Stimulated activated naive B cell treated with anti-CD40 and anti-IgM and Interleukin-4, amounts not matched to agents 10 μg/mL and 1 μg/mL and 100 μg/mL, for 72 hours (primary cell): ENCODE measurements around the gene CYREN.
"Not testable (repeated sequence)": the region's sequence is repeated elsewhere in the genome, so short reads cannot be mapped to it uniquely, and the experiment has no call there.

Source experiments
- ATAC-seq, 2 donors: fragments of 150-1000 bp; cut with Tn5 transposase; replicated peaks; 2 replicates each; pipeline ENCODE4 v1.10.0; 2021; ENCODE audit warnings: moderate library complexity in 1 of 2
- DNase-seq: peaks from one replicate; pipeline ENCODE4 v3.0.0; 2021
- H3K27ac Mint-ChIP-seq: one replicate; pipeline ENCODE4 v1.8.0; 2022; ENCODE audit warnings: mild to moderate bottlenecking, mixed read lengths
- H3K27me3 Mint-ChIP-seq, 2 donors: one replicate each; pipeline ENCODE4 v1.8.0; 2022; ENCODE audit warnings: mixed read lengths in 2 of 2
- H3K36me3 Mint-ChIP-seq, 2 donors: one replicate each; pipeline ENCODE4 v1.8.0; 2022; ENCODE audit warnings: mixed read lengths in 2 of 2, mild to moderate bottlenecking in 1 of 2
- H3K4me1 Mint-ChIP-seq, 2 donors: one replicate each; pipeline ENCODE4 v1.8.0; 2022; ENCODE audit warnings: mixed read lengths in 2 of 2, mild to moderate bottlenecking in 1 of 2
- H3K4me3 Mint-ChIP-seq, 2 donors: one replicate each; pipeline ENCODE4 v1.8.0; 2022; ENCODE audit warnings: mild to moderate bottlenecking in 2 of 2, mixed read lengths in 2 of 2, moderate library complexity in 1 of 2
- H3K9me3 Mint-ChIP-seq, 2 donors: one replicate each; pipeline ENCODE4 v1.8.0; 2022; ENCODE audit warnings: mixed read lengths in 2 of 2, mild to moderate bottlenecking in 1 of 2

The CYREN gene

GRCh38 chr7:135170274-135170997, at the start of gene CYREN:
Gene CYREN (minus strand): TSS chr7:135170707. CDS start chr7:135168922, 1,785 bp downstream.
- Mint-ChIP-seq H3K4me3 (peak within 1 kb of the TSS; percentile 88 to 96), H3K27ac (peak within 1 kb of the TSS; percentile 98), H3K27me3 (no peaks in the 10 kb centered on the region), H3K4me1 (peaks cover 48 to 74% of the 10 kb centered on the region in 2 donors), H3K9me3 (peaks cover 4 to 5% of the 10 kb centered on the region in 2 donors), H3K36me3 (peaks cover 56 to 76% of the 10 kb centered on the region in 2 donors)
- DNase-seq: peak; percentile 95
- peak; percentile 74 to 81 for ATAC-seq

DNA sequence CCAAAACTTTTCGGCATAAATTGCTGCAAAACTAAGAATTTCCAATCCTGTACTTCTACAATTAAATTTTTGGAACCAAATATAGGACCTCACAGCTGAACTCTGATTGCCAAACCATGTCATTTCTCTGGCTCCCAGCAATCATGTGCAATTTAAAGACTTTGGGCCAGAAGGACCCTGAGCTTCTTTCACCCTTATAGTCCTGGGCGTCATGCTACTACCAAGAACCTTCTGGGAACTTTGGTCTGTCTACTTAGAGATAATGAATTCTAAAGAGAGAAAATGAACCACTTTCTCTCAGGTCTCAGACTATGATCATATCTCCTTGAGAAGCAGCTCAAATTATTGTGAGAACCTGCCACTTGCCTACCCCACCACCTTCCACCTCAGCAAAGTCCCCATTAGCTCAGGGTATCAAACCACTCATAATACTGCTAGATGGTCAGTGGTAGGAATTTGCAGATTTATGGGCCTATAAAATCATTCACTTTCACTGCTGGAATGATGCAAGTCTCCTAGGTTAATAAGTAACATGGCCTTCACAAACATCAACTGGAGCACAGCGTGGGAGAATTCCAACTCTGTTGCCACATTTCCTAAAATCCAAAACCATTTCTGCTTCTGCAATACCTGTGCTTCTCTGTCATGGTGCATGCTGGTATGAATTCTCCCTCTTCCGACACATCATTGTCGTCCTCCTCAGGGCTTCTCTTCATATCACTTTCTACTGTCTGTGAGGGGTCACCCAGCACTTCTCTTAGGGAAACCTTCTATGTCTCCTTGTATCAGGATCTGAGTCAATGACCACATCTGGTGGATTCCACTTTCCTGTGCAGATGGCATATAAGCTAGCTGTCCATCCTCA, 47.4 kb upstream of the CYREN start:
- Mint-ChIP-seq H3K4me3 (no peak overlapping the region), H3K9me3 (peaks cover 1 to 7% of the 10 kb centered on the region in 2 donors), H3K27me3 (peaks cover 0 to 7% of the 10 kb centered on the region in 2 donors), H3K36me3 (peaks cover 7 to 11% of the 10 kb centered on the region in 2 donors), H3K27ac (no peak overlapping the region), H3K4me1 (peaks cover 11 to 24% of the 10 kb centered on the region in 2 donors)
- DNase-seq (no peak), ATAC-seq (no peak)

DNA sequence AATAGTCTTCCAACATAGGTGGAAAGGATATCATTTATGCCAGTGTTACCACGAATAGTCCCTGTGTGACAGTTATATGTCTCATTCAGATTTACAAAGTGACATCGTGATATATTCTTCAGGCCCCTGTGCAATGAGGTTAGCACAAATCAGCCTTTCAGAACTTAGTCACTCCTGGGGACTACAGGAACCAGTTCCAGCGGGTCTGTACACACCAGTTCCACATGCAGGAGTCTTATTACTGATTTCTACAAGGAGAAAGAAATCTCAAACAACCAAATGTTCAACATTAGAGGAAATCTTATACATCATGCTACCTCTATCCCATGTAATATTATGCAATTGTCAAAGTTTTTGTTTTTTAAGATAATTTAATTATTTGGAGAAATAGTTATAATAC, 45.2 kb upstream of the CYREN start:
- ATAC-seq (no peak), DNase-seq (no peak)
- Mint-ChIP-seq H3K4me1 (peaks cover 9 to 17% of the 10 kb centered on the region in 2 donors), H3K4me3 (no peak overlapping the region), H3K27me3 (peaks cover 0 to 7% of the 10 kb centered on the region in 2 donors), H3K9me3 (peaks cover 1 to 7% of the 10 kb centered on the region in 2 donors), H3K36me3 (peaks cover 9 to 16% of the 10 kb centered on the region in 2 donors), H3K27ac (no peak overlapping the region)

DNA sequence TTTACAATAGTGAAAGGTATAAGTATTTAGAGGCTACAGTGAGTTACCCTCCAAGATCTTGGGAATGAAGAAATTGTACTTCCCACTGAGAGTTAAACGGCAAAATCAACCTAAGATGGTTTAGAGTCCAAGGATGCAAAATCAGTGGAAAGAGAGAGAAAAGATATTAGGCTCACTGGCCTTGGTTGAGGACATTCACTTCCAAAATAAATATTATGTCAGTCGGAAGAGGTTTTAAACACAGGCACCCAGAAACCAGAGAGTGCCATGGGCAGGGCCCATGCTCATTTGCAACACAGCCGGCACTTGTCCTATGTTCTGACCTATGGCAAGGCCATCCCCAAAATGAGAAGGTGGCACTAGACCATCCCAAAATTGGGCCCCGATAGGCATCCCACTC, 44.7 kb upstream of the CYREN start:
- Mint-ChIP-seq H3K4me3 (no peak overlapping the region), H3K36me3 (peaks cover 4 to 16% of the 10 kb centered on the region in 2 donors), H3K9me3 (peaks cover 0 to 1% of the 10 kb centered on the region in 2 donors), H3K27me3 (peaks cover 0 to 7% of the 10 kb centered on the region in 2 donors), H3K4me1 (peaks cover 9 to 18% of the 10 kb centered on the region in 2 donors), H3K27ac (no peak overlapping the region)
- DNase-seq: no peak
- ATAC-seq: no peak

DNA sequence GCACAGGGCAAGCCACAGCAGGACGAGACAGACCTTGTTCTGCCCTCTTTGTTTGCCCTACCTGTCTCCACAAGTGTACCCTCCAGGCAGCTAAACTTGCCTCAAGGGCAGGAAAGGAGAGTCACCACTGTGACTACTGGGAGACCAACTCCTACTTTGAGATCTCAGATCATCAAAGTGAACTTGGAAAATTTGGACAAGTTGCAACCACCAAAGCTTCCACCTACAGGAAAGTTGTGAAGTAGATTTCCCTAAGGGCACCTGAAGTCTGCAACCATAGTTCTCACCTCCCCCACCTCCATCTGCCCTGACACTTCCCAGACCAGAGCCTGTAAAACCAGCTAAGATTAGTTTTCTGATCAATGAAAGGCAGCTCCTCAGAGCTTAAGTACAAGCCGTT, 43.3 kb upstream of the CYREN start:
- H3K4me3 Mint-ChIP-seq: peak overlapping the region in 1 of 2 donors; percentile 13
- no peak for DNase-seq
- H3K27ac Mint-ChIP-seq: peak overlapping the region; percentile 56
- peaks cover 0 to 7% of the 10 kb centered on the region in 2 donors for H3K27me3 Mint-ChIP-seq
- ATAC-seq: no peak
- no peaks in the 10 kb centered on the region for H3K9me3 Mint-ChIP-seq
- peaks cover 11 to 32% of the 10 kb centered on the region in 2 donors for H3K4me1 Mint-ChIP-seq
- H3K36me3 Mint-ChIP-seq: peaks cover 9 to 26% of the 10 kb centered on the region in 2 donors

- DNase-seq, H3K27me3 Mint-ChIP-seq, H3K9me3 Mint-ChIP-seq, ATAC-seq: not testable (repeated sequence)
- peak overlapping the region; percentile 99 for H3K27ac Mint-ChIP-seq
- H3K4me3 Mint-ChIP-seq: peak overlapping the region; percentile 92 to 97
- H3K36me3 Mint-ChIP-seq: peaks cover 25 to 43% of the 10 kb centered on the region in 2 donors
- peaks cover 28 to 49% of the 10 kb centered on the region in 2 donors for H3K4me1 Mint-ChIP-seq
Observed at GRCh38 chr7:135211946-135212685, 41.6 kb upstream of the CYREN start.

GRCh38 chr7:135211179-135211945, 40.9 kb upstream of the CYREN start, which contains the start of gene WDR91:
Gene WDR91 (minus strand): TSS chr7:135211526. CDS start chr7:135211502, 24 bp downstream.
- Mint-ChIP-seq H3K27me3 (no peaks in the 10 kb centered on the region), H3K27ac (peak within 1 kb of the TSS; percentile 99), H3K9me3 (no peaks in the 10 kb centered on the region), H3K4me3 (peak within 1 kb of the TSS; percentile 92 to 97), H3K36me3 (peaks cover 30 to 49% of the 10 kb centered on the region in 2 donors), H3K4me1 (peaks cover 33 to 56% of the 10 kb centered on the region in 2 donors)
- DNase-seq (peak; percentile 88), ATAC-seq (peak; percentile 77 to 83)

GRCh38 chr7:135210888-135211178, 40.3 kb upstream of the CYREN start:
- H3K9me3 Mint-ChIP-seq: no peaks in the 10 kb centered on the region
- peak overlapping the region; percentile 92 to 97 for H3K4me3 Mint-ChIP-seq
- no peaks in the 10 kb centered on the region for H3K27me3 Mint-ChIP-seq
- peak overlapping the region; percentile 99 for H3K27ac Mint-ChIP-seq
- ATAC-seq: peak; percentile 2 to 6
- H3K4me1 Mint-ChIP-seq: peaks cover 37 to 62% of the 10 kb centered on the region in 2 donors
- peaks cover 36 to 54% of the 10 kb centered on the region in 2 donors for H3K36me3 Mint-ChIP-seq
- DNase-seq: no peak

DNA sequence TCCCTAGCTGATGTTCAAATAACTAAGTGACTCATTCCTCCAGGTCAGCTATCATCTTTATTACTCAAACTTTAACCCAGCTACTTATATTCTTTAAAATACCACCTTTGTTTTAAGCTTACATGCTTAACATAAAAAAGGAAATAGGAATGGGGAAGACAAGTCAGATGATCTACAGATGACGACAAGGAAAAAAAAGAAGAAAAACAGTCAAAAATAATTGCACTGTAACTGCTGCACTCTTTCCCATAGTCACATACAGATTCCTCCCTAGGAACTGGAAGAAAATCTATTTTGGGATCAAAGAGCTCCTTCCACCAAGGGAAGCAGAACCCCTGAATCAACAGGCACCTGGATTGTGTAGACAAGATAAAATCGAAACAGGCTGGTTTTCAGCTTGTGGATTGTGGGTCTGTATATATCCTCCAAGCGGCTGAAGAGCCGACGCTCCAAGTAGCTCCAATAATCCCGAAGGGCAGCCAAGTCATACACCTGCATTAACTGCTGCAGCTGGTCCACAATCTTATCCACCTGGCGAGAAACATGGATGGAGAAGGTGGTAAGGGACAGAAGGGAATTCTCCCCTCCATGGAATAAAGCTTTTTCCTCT, 38.8 kb upstream of the CYREN start:
- no peaks in the 10 kb centered on the region for H3K9me3 Mint-ChIP-seq
- peak overlapping the region; percentile 99 for H3K27ac Mint-ChIP-seq
- peaks cover 49 to 67% of the 10 kb centered on the region in 2 donors for H3K36me3 Mint-ChIP-seq
- ATAC-seq (no peak), DNase-seq (no peak)
- peak overlapping the region; percentile 92 to 97 for H3K4me3 Mint-ChIP-seq
- H3K4me1 Mint-ChIP-seq: peaks cover 43 to 70% of the 10 kb centered on the region in 2 donors
- H3K27me3 Mint-ChIP-seq: no peaks in the 10 kb centered on the region

DNA sequence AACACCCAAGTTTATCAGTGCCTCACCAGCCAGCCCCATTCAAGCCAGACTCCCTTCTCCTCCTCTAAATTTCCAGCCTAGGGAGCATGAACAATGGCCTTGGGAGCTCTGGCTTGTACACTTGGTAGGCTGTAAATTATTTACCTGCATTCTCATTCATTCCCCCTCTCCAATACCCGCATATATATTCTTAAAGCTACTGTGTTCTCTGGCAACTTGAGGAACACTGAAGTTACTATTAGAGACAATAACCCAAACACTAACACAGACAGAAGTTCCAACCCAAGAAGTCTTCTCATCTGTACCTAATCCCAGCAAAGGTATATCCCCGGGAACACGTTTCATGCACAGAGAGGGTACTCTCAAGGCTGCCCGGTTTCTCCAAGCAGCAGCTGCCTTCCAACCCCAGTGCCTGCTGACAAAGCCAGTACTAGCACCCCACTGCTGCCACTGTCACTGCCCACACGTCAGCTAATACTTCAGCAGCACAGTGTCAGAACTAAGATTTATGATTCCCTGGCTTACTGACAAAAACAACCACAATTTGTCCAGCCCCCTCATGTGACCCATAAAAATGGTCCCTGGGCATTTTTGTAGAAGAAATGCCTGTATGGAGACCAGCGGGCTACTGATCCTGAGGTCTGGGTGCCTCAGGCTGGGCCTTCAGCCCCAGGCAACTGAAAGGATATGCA, 37.7 kb upstream of the CYREN start:
- no peak for DNase-seq
- Mint-ChIP-seq H3K4me1 (peaks cover 44 to 69% of the 10 kb centered on the region in 2 donors), H3K4me3 (peak overlapping the region; percentile 92 to 97), H3K27me3 (no peaks in the 10 kb centered on the region), H3K9me3 (no peaks in the 10 kb centered on the region), H3K27ac (peak overlapping the region; percentile 99), H3K36me3 (peaks cover 59 to 75% of the 10 kb centered on the region in 2 donors)
- no peak for ATAC-seq

DNA sequence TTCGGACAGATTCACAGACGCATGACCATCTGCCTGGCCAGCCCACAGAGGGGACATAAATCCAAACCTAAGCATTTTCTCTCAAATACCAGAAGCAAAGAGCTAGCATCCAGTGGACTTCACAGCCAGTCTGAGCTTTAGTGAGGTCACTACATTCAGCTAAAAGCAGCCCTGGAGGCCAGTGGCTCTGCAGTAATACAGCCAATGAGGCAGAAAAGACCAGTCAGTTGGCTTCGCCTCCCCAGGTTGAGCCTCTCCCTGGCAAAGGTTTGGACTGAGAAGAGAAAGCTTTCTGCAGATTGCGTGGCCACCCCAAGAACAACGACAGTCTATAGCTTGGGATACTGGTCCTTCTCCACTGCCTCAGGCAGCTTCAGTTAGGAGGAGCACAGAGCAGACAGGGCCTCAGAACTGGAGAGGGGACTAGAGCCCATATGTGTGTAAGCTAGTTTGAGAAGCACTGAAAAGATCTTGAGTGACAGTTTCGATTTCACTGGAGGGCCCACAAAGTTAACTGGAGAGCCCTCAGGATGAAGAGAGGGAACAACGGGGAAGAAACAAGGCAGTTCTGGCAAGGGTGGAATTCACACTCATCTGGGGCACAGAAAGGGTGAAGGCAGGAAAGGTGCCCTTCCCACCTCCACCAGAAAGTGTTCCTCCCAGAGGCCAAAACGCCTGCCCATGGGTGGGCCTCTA, 37.0 kb upstream of the CYREN start:
- peaks cover 48 to 73% of the 10 kb centered on the region in 2 donors for H3K4me1 Mint-ChIP-seq
- no peaks in the 10 kb centered on the region for H3K9me3 Mint-ChIP-seq
- peaks cover 65 to 82% of the 10 kb centered on the region in 2 donors for H3K36me3 Mint-ChIP-seq
- ATAC-seq (no peak), DNase-seq (no peak)
- H3K27ac Mint-ChIP-seq: peak overlapping the region; percentile 99
- H3K27me3 Mint-ChIP-seq: no peaks in the 10 kb centered on the region
- peak overlapping the region; percentile 92 to 97 for H3K4me3 Mint-ChIP-seq

- Mint-ChIP-seq H3K9me3 (no peaks in the 10 kb centered on the region), H3K27ac (peak overlapping the region; percentile 99), H3K4me1 (peaks cover 51 to 78% of the 10 kb centered on the region in 2 donors), H3K27me3 (no peaks in the 10 kb centered on the region), H3K36me3 (peaks cover 70 to 88% of the 10 kb centered on the region in 2 donors), H3K4me3 (peak overlapping the region; percentile 92 to 97)
- DNase-seq: peak; percentile 38
- peak; percentile 52 to 57 for ATAC-seq
Observed at GRCh38 chr7:135206941-135207391, 36.5 kb upstream of the CYREN start.
